WTC11 (cell line): ENCODE data around the gene TSR3. TPM values are rescaled to one million over a fixed set of nuclear protein-coding genes. Genes with fewer than 3 reads are reported as not detected.

ENCODE experiments used
- ATAC-seq: fragments of 200-7000 bp; cut with Tn5 transposase; 2 replicates; pipeline ENCODE4 v1.10.0; 2021; ENCODE audit warnings: mild to moderate bottlenecking, moderate library complexity
- CTCF ChIA-PET: fragments of 300-600 bp; sonication (Branson Sonifier 250); formaldehyde crosslinking; loops from one replicate; lab custom pipeline; 2021; ENCODE audit warnings: antibody characterized with exemption; lab: Charles Lee
- POLR2A ChIA-PET: fragments of 350-600 bp; sonication (Branson Sonifier 250); formaldehyde crosslinking; loops from one replicate; lab custom pipeline; 2021; ENCODE audit warnings: antibody characterized with exemption; lab: Charles Lee
- DNase-seq: peaks from one replicate; pipeline ENCODE4 v3.0.0; 2021; ENCODE audit warnings: low spot score
- H3K27ac Mint-ChIP-seq: 2 replicates; pipeline ENCODE4 v1.8.0; 2021; ENCODE audit warnings: mixed read lengths
- H3K27me3 Mint-ChIP-seq: 2 replicates; pipeline ENCODE4 v1.8.0; 2021; ENCODE audit warnings: low read depth, mild to moderate bottlenecking, moderate library complexity, mixed read lengths
- H3K36me3 Mint-ChIP-seq: 2 replicates; pipeline ENCODE4 v1.8.0; 2021; ENCODE audit warnings: mixed read lengths
- H3K4me1 Mint-ChIP-seq: 2 replicates; pipeline ENCODE4 v1.8.0; 2022; ENCODE audit warnings: mixed read lengths
- H3K4me3 Mint-ChIP-seq: 2 replicates; pipeline ENCODE4 v1.8.0; 2021; ENCODE audit warnings: mild to moderate bottlenecking, moderate library complexity, mixed read lengths
- H3K9me3 Mint-ChIP-seq: 2 replicates; pipeline ENCODE4 v1.8.0; 2021; ENCODE audit warnings: mixed read lengths
- AR ChIP-seq: fragments of 250-450 bp; sonication (Bioruptor Pico); IDR thresholded peaks from 2 replicates; pipeline ENCODE4 v1.9.0; 2021; ENCODE audit warnings: mild to moderate bottlenecking
- ELF4 ChIP-seq: sonication (generic); formaldehyde crosslinking; IDR thresholded peaks from 2 replicates; pipeline ENCODE4 v1.8.1; 2022; ENCODE audit warnings: low read depth, mild to moderate bottlenecking, moderate library complexity, missing genetic modification reagents
- FOXJ3 ChIP-seq: sonication (generic); formaldehyde crosslinking; IDR thresholded peaks from 2 replicates; pipeline ENCODE4 v1.9.0; 2021; ENCODE audit warnings: missing genetic modification reagents, mild to moderate bottlenecking, borderline replicate concordance
- GABPB1 ChIP-seq: sonication (generic); formaldehyde crosslinking; IDR thresholded peaks from 2 replicates; pipeline ENCODE4 v1.8.1; 2023; ENCODE audit warnings: mild to moderate bottlenecking, missing genetic modification reagents
- JAZF1 ChIP-seq: fragments of 250-450 bp; sonication (Bioruptor Pico); IDR thresholded peaks from 2 replicates; pipeline ENCODE4 v1.9.0; 2021; ENCODE audit warnings: moderate library complexity, mild to moderate bottlenecking, inconsistent platforms
- MLX ChIP-seq: sonication (generic); formaldehyde crosslinking; IDR thresholded peaks from 2 replicates; pipeline ENCODE4 v1.8.1; 2023; ENCODE audit warnings: mild to moderate bottlenecking, missing genetic modification reagents, moderate library complexity
- MYBL2 ChIP-seq: sonication (generic); formaldehyde crosslinking; IDR thresholded peaks from 2 replicates; pipeline ENCODE4 v1.8.1; 2023; ENCODE audit warnings: mild to moderate bottlenecking, moderate library complexity, missing genetic modification reagents
- NFATC4 ChIP-seq: fragments of 250-450 bp; sonication (Bioruptor Pico); IDR thresholded peaks from 2 replicates; pipeline ENCODE4 v1.9.0; 2021; ENCODE audit warnings: mild to moderate bottlenecking
- NR3C1 ChIP-seq: sonication (generic); formaldehyde crosslinking; conservative IDR thresholded peaks from 2 replicates; pipeline ENCODE4 v1.8.1; 2023; ENCODE audit warnings: low read depth, mild to moderate bottlenecking, missing genetic modification reagents
- PRRX2 ChIP-seq: fragments of 250-450 bp; sonication (Bioruptor Pico); IDR thresholded peaks from 2 replicates; pipeline ENCODE4 v1.8.0; 2021; ENCODE audit warnings: mild to moderate bottlenecking
- SMAD3 ChIP-seq: sonication (generic); formaldehyde crosslinking; IDR thresholded peaks from 2 replicates; pipeline ENCODE4 v1.8.0; 2022; ENCODE audit warnings: missing genetic modification reagents, mild to moderate bottlenecking, borderline replicate concordance
- SOX15 ChIP-seq: fragments of 250-450 bp; sonication (Bioruptor Pico); IDR thresholded peaks from 2 replicates; pipeline ENCODE4 v1.9.0; 2021; ENCODE audit warnings: mild to moderate bottlenecking
- STAT6 ChIP-seq: sonication (generic); formaldehyde crosslinking; conservative IDR thresholded peaks from 2 replicates; pipeline ENCODE4 v1.8.1; 2023; ENCODE audit warnings: mild to moderate bottlenecking, low read depth, missing genetic modification reagents, moderate library complexity
- TEAD4 ChIP-seq: sonication (generic); formaldehyde crosslinking; IDR thresholded peaks from 2 replicates; pipeline ENCODE4 v1.8.0; 2022; ENCODE audit warnings: mild to moderate bottlenecking, missing genetic modification reagents
- TP53 ChIP-seq: sonication (generic); formaldehyde crosslinking; IDR thresholded peaks from 2 replicates; pipeline ENCODE4 v1.8.1; 2023; ENCODE audit warnings: mild to moderate bottlenecking, missing genetic modification reagents
- USF1 ChIP-seq: sonication (generic); formaldehyde crosslinking; IDR thresholded peaks from 2 replicates; pipeline ENCODE4 v1.8.0; 2022; ENCODE audit warnings: mild to moderate bottlenecking, missing genetic modification reagents
- USF2 ChIP-seq: sonication (generic); formaldehyde crosslinking; IDR thresholded peaks from 2 replicates; pipeline ENCODE4 v1.8.1; 2023; ENCODE audit warnings: mild to moderate bottlenecking, missing genetic modification reagents, moderate library complexity
- ZNF138 ChIP-seq: sonication (generic); formaldehyde crosslinking; conservative IDR thresholded peaks from 2 replicates; pipeline ENCODE4 v1.8.1; 2022; ENCODE audit warnings: mild to moderate bottlenecking, moderate library complexity, missing genetic modification reagents
- ZNF317 ChIP-seq: sonication (generic); formaldehyde crosslinking; IDR thresholded peaks from 2 replicates; pipeline ENCODE4 v1.8.1; 2023; ENCODE audit warnings: low read depth, mild to moderate bottlenecking, moderate library complexity, missing genetic modification reagents, borderline replicate concordance
- ZNF671 ChIP-seq: fragments of 250-450 bp; sonication (Bioruptor Pico); IDR thresholded peaks from 2 replicates; pipeline ENCODE4 v1.8.0; 2021; ENCODE audit warnings: mild to moderate bottlenecking
- total RNA-seq: library from RNA; stranded (reverse); gene quantifications from 3 replicates; pipeline ENCODE4 v1.2.3, GENCODE V29; 2021

The TSR3 gene
- total RNA-seq, 1 experiment from 2014 or later = 66.3 TPM

- Mint-ChIP-seq H3K36me3 (no peaks in the 10 kb centered on the region; the same call in 1 of the 2 replicates), H3K27me3 (no peaks in the 10 kb centered on the region; the same call in 1 of the 2 replicates), H3K4me1 (peaks cover 4% of the 10 kb centered on the region), H3K27ac (no peak overlapping the region), H3K9me3 (no peaks in the 10 kb centered on the region), H3K4me3 (no peak overlapping the region)
- POLR2A ChIA-PET = interaction anchor here (0.8 to 1.4 kb wide), 2 partner anchors 14 kb away, joined by 3 read pairs; no protein-coding TSS in a partner anchor
- no peak for DNase-seq
- TF ChIP-seq TP53 (CRISPR knock-in tag) (no peak), MYBL2 (CRISPR knock-in tag) (no peak), PRRX2 (CRISPR knock-in tag) (no peak), NFATC4 (no peak), FOXJ3 (CRISPR knock-in tag) (no peak), JAZF1 (no peak), GABPB1 (CRISPR knock-in tag) (no peak), USF2 (no peak)
- no peak for ATAC-seq
- CTCF ChIA-PET = interaction anchor here (0.6 to 2.8 kb wide), 5 partner anchors 16 to 50 kb away, joined by 3 to 13 read pairs (median 4); no protein-coding TSS in a partner anchor
Observed at GRCh38 chr16:1346422-1347285, 5.0 kb downstream of the TSR3 start.

- POLR2A ChIA-PET = interaction anchor here (1.4 kb wide), 1 partner anchor 14 kb away, joined by 3 read pairs; no protein-coding TSS in a partner anchor
- peaks cover 4% of the 10 kb centered on the region for H3K4me1 Mint-ChIP-seq
- CTCF ChIA-PET = interaction anchor here (0.9 to 2.8 kb wide), 6 partner anchors 9 to 49 kb away, joined by 3 to 13 read pairs (median 4); no protein-coding TSS in a partner anchor
- no peak for TF ChIP-seq MLX (CRISPR knock-in tag)
- TF ChIP-seq SMAD3 (CRISPR knock-in tag) = no peak
- no peak for TF ChIP-seq AR
- no peak for TF ChIP-seq ELF4 (CRISPR knock-in tag)
- TF ChIP-seq SOX15 = no peak
- TF ChIP-seq TEAD4 (CRISPR knock-in tag) = no peak
- no peak for TF ChIP-seq ZNF317
- TF ChIP-seq, all 79 proteins: peak for 0
- no peaks in the 10 kb centered on the region; the same call in 1 of the 2 replicates for H3K27me3 Mint-ChIP-seq
- ATAC-seq = no peak
- no peak overlapping the region for H3K4me3 Mint-ChIP-seq
- no peak overlapping the region for H3K27ac Mint-ChIP-seq
- no peaks in the 10 kb centered on the region for H3K9me3 Mint-ChIP-seq
- H3K36me3 Mint-ChIP-seq = no peaks in the 10 kb centered on the region; the same call in 1 of the 2 replicates
- no peak for DNase-seq
Observed at GRCh38 chr16:1345651-1346421, 5.8 kb downstream of the TSR3 start.

GRCh38 chr16:1345087-1345486, 6.6 kb downstream of the TSR3 start:
- POLR2A ChIA-PET = interaction anchor here (1.4 kb wide), 1 partner anchor 13 kb away, joined by 3 read pairs; no protein-coding TSS in a partner anchor
- H3K9me3 Mint-ChIP-seq = no peaks in the 10 kb centered on the region
- H3K4me3 Mint-ChIP-seq = no peak overlapping the region
- DNase-seq = no peak
- CTCF ChIA-PET = interaction anchor here (0.9 to 2.8 kb wide), 5 partner anchors 8 to 44 kb away, joined by 3 to 13 read pairs (median 3); no protein-coding TSS in a partner anchor
- no peaks in the 10 kb centered on the region; the same call in 1 of the 2 replicates for H3K36me3 Mint-ChIP-seq
- peaks cover 4% of the 10 kb centered on the region for H3K4me1 Mint-ChIP-seq
- TF ChIP-seq USF1 (CRISPR knock-in tag) (no peak), FOXJ3 (CRISPR knock-in tag) (no peak), STAT6 (CRISPR knock-in tag) (no peak), ZNF671 (no peak), NR3C1 (CRISPR knock-in tag) (no peak), ZNF138 (CRISPR knock-in tag) (no peak)
- no peak overlapping the region for H3K27ac Mint-ChIP-seq
- no peak for ATAC-seq
- H3K27me3 Mint-ChIP-seq = no peaks in the 10 kb centered on the region; the same call in 1 of the 2 replicates
